AG09319 (cell line): Measurements from ENCODE around the gene ZMIZ1.

Experiments
- DNase-seq: peaks from one replicate; pipeline ENCODE4 v3.0.0-alpha.2; 2010; ENCODE audit warnings: low read depth; ENCODE audit errors: extremely low read depth
- TF ChIP-seq, protein P1 (sequence below): IDR thresholded peaks from 2 replicates; pipeline ENCODE4 v1.5.1; 2011; ENCODE audit warnings: low read depth, mild to moderate bottlenecking, inconsistent platforms, low read length, moderate library complexity

Gene ZMIZ1

DNA sequence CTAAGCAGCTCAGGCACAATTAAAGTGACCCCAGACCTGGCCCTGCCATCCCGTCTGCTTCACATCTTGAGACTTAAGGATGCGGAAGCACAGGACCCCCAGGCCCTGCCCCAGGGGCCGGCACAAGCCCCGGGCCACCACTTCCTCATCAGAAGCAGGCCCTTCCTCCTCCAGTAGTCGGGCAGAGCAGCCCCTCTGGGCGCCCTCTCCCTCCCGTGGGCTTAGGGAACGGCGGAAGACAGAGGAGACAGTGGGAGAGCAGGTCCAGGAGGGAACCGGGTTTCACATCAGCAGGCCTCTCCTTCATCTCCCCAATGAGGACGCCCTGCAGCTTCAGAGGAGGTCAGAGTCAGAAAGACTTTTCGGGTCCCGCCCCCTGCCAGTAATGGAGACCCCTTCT lies 142.8 kb downstream of the ZMIZ1 start:
- TF ChIP-seq, protein P1, sequence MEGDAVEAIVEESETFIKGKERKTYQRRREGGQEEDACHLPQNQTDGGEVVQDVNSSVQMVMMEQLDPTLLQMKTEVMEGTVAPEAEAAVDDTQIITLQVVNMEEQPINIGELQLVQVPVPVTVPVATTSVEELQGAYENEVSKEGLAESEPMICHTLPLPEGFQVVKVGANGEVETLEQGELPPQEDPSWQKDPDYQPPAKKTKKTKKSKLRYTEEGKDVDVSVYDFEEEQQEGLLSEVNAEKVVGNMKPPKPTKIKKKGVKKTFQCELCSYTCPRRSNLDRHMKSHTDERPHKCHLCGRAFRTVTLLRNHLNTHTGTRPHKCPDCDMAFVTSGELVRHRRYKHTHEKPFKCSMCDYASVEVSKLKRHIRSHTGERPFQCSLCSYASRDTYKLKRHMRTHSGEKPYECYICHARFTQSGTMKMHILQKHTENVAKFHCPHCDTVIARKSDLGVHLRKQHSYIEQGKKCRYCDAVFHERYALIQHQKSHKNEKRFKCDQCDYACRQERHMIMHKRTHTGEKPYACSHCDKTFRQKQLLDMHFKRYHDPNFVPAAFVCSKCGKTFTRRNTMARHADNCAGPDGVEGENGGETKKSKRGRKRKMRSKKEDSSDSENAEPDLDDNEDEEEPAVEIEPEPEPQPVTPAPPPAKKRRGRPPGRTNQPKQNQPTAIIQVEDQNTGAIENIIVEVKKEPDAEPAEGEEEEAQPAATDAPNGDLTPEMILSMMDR, result no peak
- DNase-seq, result no peak

DNA sequence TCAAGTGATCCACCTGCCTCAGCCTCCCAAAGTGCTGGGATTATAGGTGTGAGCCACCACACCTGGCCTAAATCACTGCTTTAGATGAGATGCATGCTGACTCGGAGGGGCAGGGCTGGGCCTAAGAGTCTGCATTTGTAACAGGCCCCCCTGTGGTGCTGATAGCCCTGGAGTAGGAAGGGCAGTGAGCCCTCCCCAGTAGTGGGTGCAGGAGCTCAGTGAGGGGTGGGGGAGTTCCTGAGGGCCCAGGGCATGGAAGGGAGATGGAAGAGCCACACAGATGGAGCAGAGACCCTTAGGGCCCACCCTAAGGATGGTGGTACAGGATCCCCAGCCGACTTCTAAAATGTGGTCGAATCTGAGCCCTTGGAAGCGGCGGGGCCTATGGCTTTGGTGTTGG lies 146.8 kb downstream of the ZMIZ1 start:
- TF ChIP-seq, protein P1, result no peak
- no peak for DNase-seq

DNA sequence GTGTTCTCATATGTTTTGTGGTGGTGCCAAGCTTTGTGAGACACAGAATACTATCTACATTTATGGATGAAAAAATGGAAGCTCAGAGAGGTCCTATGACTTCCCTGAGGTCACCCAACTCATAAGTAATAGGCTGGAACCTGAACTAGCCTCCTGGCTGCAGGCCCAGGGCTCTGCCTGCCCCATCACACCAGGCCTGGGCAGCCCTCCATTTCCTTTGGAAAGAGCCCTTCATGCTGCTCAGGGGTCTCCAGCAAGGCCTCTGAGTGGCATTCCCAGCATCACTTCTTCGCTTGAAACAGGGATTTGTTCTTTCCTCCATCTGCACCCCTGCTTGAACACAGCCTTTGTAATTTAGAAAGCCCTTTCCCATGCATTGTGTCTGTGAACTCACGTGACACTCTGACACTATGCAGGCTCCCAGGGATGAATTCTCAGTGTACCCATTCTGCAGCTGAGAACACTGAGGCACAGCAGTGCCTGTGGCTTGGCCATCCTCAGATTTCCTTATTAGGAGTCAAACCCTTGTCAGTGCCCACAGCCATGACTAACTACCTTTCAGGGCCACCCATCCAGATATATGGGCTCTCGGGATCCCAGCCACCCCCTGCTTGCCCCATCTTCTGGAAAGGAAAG lies 150.7 kb downstream of the ZMIZ1 start:
- DNase-seq, result no peak
- TF ChIP-seq, protein P1, result no peak

DNA sequence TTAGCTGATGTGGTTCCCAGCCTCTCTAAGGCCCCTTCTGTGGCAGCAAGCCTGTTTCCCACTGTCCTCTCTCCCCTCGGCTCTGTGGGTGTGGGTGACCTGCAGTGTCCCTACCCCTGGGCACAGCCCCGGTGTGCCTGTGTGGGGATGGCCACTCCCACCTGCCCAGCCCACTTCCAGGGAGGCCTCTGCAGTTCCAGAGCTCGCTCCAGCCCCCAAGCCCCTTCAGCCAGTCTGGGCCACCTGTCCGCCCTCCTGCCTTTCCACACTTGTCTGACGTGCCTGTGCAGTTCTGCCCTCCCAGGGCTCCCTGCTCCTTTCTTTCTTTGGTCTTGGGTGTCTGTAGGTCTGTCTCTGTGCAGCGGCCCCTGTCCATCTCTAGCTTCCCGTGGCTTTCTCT lies 151.5 kb downstream of the ZMIZ1 start:
- TF ChIP-seq, protein P1, result no peak
- no peak for DNase-seq

DNA sequence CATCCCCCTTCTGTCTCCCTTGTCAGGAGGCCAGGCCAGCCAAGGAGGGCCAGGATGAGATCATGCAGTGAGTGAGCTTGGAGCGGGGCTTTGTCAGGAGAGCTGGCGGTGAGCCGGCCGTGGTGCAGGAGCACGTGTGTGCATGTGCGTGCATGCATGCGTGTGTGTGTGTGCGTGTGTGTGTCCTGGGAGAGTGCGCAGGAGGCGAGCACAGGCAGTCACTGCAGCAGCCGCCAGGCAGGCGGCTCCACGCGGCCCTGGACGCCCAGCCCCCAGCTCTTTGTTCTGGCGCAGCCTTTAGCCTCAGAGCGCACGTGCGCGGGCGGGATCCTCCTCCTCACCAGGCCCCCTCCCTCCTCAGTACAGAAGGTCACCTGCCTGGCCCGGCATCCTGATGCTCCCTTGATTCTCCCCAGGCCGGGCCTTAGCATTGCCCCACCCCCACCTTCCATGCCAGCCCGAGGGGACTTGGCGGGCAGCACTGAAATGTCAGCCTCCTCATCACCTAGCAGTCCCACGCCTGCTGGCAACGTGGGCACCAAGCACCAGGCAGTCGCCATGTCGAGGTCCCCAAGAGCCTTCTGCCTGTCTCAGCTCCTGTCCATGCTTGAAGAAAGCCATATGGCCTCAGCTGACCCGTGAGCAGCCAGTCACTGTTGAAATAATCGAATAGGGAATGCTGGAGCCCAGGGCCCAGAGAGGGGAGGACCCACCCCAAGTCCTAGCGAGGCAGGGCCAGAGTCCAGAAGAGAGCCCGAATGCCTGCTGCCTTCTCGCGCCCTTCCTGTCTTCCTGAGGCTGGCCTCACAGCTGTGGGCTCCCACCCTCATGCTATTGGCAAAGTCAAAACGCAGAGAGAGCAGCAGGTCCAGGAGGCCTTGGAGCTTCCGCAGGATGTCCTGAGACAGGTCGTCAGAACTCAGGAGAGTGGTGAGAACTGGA lies 152.6 kb downstream of the ZMIZ1 start:
- TF ChIP-seq, protein P1, result no peak
- DNase-seq, result peak; percentile 31

DNA sequence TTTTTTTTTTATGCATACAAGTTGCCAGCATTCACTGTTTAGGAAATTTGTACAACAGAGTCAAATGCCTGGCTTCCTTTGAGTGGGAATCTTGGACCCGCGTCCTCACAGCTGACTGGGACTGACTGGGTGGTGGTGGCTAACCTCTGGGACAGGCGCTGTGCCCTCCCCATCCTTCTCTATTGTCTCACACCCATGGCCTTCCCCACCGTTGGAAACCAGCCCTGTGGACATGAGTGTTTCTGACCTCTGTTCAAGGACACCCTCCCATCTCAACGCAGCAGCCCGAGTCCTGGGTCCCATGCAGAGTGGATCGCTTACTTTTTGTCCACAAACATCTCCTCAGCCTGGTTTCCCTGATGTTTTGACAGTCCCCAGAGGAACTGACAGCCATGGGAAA lies 153.4 kb downstream of the ZMIZ1 start:
- no peak for DNase-seq
- TF ChIP-seq, protein P1, result no peak
